ENCODE measurements around the gene MCF2L.

Gene MCF2L

DNA sequence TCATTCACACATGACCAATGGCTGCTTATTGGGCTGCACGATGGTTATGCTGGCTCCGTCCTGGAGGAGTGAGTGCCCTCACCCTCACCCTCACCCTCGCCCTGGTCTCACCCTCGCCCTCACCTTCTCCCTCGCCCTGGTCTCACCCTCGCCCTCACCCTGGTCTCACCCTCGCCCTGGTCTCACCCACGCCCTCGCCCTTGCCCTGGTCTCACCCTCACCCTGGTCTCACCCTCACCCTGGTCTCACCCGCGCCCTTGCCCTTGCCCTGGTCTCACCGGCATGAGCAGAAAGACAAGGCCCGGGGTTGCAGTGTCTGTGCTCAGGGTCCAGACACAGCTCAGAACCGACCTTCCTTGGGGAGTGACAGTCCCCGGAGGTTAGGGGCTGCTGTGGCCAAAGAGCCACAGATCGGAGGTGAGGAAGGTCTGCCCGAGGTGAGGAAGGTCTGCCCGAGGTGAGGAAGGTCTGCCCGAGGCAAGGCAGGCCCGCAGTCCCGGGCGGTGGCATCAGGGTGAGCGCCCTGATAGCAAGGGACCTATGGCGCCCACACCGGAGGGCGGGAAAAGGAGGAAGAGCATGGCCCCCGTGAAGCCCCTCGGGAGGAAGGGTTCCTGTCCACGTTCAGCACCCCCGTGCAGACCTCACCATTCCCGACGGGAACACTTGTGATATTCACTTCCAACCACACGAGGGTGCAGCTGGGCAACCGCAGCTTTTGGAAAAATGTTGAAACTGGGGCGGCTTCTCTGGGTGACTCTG is 65.6 kb downstream of the MCF2L start:
- TF ChIP-seq, protein P1, sequence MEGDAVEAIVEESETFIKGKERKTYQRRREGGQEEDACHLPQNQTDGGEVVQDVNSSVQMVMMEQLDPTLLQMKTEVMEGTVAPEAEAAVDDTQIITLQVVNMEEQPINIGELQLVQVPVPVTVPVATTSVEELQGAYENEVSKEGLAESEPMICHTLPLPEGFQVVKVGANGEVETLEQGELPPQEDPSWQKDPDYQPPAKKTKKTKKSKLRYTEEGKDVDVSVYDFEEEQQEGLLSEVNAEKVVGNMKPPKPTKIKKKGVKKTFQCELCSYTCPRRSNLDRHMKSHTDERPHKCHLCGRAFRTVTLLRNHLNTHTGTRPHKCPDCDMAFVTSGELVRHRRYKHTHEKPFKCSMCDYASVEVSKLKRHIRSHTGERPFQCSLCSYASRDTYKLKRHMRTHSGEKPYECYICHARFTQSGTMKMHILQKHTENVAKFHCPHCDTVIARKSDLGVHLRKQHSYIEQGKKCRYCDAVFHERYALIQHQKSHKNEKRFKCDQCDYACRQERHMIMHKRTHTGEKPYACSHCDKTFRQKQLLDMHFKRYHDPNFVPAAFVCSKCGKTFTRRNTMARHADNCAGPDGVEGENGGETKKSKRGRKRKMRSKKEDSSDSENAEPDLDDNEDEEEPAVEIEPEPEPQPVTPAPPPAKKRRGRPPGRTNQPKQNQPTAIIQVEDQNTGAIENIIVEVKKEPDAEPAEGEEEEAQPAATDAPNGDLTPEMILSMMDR (IDR thresholded peaks at IDR 0.05; ENCODE audit: control insufficient read depth, insufficient read depth, low read depth, low read length, missing control alignments): peak; percentile 75
- DNase-seq (ENCODE audit: low read depth): no peak
- H3K4me3 ChIP-seq (ENCODE audit: control insufficient read depth, low read depth, low read length): no peak overlapping the region

DNA sequence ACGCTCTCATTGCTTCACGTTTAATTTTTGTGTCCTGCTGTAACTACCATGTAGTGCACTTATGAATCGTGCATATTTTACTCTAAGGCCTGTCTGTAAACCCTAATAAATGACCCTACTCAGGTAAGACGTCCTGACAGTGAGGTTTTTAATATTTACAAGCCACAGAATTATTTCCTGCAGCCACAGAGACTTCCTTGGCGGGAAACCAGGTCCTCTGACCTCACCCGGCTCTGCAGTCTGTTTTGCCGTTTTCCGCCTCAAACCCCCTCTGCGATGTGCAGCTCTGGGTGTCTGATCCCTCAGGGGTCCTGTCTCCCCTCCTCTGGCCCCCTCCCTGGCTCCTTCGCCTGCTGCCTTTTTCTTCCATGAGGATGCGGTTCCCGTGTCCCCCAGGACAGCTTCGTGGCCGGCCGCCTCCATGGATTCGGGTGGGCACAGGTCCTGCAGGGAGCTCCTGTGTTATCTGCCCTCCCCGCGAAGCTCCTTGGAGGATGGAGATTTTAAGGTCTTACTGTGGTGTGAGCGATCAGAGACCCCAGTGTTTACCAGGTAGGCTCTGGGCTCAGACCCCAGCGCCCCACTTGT is 66.3 kb downstream of the MCF2L start:
- no peak overlapping the region for H3K4me3 ChIP-seq (ENCODE audit: control insufficient read depth, low read depth, low read length)
- DNase-seq (ENCODE audit: low read depth): no peak
- TF ChIP-seq, protein P1 (IDR thresholded peaks at IDR 0.05; ENCODE audit: control insufficient read depth, insufficient read depth, low read depth, low read length, missing control alignments): no peak

GRCh38 chr13:113036401-113036800 is 67.4 kb downstream of the MCF2L start:
- H3K4me3 ChIP-seq (ENCODE audit: control insufficient read depth, low read depth, low read length): no peak overlapping the region
- no peak for DNase-seq (ENCODE audit: low read depth)
- TF ChIP-seq, protein P1 (IDR thresholded peaks at IDR 0.05; ENCODE audit: control insufficient read depth, insufficient read depth, low read depth, low read length, missing control alignments): no peak

- no peak overlapping the region for H3K4me3 ChIP-seq (ENCODE audit: control insufficient read depth, low read depth, low read length)
- DNase-seq (ENCODE audit: low read depth): no peak
- TF ChIP-seq, protein P1 (IDR thresholded peaks at IDR 0.05; ENCODE audit: control insufficient read depth, insufficient read depth, low read depth, low read length, missing control alignments): no peak
These were observed 71.0 kb downstream of the MCF2L start for GRCh38 chr13:113040031-113040430.

- TF ChIP-seq, protein P1 (IDR thresholded peaks at IDR 0.05; ENCODE audit: control insufficient read depth, insufficient read depth, low read depth, low read length, missing control alignments): no peak
- DNase-seq (ENCODE audit: low read depth): no peak
- no peak overlapping the region for H3K4me3 ChIP-seq (ENCODE audit: control insufficient read depth, low read depth, low read length)
These were observed 71.7 kb downstream of the MCF2L start for GRCh38 chr13:113040597-113041292.

DNA sequence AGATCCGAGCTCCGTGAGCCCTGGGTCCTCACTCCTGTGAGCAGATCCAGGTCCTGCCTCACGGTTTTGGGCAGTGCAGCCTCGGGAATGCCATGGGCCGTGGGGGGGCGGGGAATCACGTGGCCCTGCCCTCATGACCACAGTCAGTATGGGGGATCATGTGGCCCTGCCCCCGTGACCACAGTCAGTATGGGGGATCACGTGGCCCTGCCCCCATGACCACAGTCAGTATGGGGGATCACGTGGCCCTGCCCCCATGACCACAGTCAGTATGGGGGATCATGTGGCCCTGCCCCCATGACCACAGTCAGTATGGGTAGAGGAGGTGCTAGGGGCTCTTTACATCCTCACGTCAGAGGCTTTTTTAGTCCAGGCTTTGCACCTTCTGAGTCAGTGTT is 72.3 kb downstream of the MCF2L start:
- DNase-seq (ENCODE audit: low read depth): no peak
- TF ChIP-seq, protein P1 (IDR thresholded peaks at IDR 0.05; ENCODE audit: control insufficient read depth, insufficient read depth, low read depth, low read length, missing control alignments): no peak
- H3K4me3 ChIP-seq (ENCODE audit: control insufficient read depth, low read depth, low read length): no peak overlapping the region
